Activated gamma-delta T cell (primary cell): ENCODE results near the gene MICALL1.

Source experiments
- DNase-seq: peaks from one replicate; lab custom pipeline; 2025; lab: John Stamatoyannopoulos, UW
- total RNA-seq, 2 donors: gene quantifications; one replicate each; lab custom pipeline; 2026; lab: John Stamatoyannopoulos, UW

MICALL1 gene
- 57.3 to 67.7 reads per million in 2 donors for total RNA-seq

DNA sequence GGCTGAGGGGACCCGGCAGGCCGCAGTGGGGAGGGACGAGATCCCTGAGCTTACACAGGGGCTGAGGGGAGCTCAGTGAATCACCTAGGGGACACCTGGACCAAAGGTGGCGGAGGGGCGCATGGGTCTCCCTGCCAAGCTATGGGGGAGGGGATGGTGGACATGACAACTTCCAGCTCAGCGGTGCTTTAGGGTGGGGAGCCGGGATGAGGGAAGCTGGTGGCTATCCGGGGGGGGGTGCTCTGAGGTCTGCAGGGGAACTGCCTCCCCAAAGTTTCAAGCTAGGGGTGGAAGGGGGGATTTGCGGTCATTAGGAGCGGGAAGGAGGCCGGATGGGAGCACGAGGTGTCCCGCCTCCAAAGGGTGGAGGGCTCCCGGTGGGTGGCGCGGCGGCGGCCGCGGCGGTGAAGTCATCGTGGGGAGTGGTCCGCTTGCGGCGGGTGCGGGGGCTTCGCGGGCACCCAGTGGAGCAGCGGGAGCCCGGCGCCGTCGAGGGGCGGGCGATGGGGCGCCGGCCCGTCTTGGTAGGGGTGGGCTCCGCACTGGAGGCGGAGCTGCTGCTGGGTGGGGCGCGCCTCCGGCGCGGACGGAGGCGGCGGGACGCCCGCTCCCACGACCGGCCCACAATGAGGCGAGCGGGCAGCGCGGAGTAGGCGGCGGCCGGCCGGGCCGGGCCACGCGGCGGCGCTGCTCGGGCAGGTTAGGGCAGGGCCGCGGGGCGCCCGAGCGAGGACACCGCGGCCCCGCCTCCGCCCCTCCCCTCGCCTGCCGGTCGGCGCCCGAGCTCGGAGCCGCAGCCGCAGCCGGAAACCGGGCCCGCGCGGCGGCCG is at the start of gene MICALL1:
MICALL1 (plus strand) TSS at position 764 of the 830 bp plus-strand sequence. CDS start 126 bp downstream, outside the sequence.
- DNase-seq, result peak; percentile 56

DNA sequence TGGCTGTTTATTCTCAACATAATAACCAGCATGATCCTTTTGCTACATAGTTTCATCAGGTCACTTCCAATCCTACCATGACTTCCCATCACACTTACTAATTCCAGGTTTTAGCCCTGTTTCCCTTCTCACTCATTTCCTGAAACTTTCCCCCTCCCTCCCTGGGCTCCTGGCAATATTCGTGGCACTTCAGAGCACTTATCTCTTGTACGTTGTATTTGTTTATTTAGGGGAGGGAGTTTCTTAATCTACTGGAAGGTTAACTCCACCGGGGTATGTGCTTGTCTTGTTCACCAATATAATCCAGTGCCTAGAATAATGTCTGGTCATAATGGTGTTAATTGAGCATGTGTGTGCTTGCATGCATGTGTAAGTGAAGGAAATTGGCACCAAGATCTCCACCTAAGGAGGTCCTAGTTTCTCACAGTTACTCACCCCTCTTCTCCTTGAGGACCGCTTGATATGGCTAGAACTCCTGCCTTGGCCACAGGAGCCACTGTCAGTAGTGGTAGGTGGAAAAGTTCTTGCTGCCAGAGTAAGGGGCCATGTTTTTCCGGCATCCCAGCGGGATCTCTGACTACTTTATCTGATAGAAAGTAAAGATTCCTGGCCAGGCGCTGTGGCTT is 45.2 kb upstream of the MICALL1 start:
- no peak for DNase-seq

GRCh38 chr22:37862570-37863325 is 43.3 kb upstream of the MICALL1 start:
- DNase-seq, result no peak

- no peak for DNase-seq
Measured at GRCh38 chr22:37865510-37865909, 40.6 kb upstream of the MICALL1 start.

- no peak for DNase-seq
Measured at GRCh38 chr22:37870273-37870672, 35.8 kb upstream of the MICALL1 start.

- no peak for DNase-seq
Measured at GRCh38 chr22:37880668-37881440, 25.2 kb upstream of the MICALL1 start.

DNA sequence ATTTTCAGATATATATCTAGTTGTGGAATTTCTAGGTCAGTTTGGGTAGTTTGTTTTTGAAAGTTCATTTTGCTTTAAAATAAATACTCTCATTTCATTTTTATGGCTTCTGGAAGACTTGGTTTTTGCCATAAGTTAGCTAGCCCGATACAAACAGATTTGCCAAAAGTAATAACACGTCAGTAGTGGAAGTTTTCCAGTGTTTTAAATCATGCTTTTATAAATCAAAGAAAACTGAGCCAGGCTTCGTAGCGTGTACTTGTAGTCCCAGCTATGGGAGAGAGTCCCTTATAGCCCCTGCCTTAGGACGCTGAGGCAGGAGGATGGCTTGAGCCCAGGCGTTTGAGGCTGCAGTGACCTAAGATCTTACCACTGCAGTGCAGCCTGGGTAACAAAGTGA is 21.7 kb upstream of the MICALL1 start:
- no peak for DNase-seq

DNA sequence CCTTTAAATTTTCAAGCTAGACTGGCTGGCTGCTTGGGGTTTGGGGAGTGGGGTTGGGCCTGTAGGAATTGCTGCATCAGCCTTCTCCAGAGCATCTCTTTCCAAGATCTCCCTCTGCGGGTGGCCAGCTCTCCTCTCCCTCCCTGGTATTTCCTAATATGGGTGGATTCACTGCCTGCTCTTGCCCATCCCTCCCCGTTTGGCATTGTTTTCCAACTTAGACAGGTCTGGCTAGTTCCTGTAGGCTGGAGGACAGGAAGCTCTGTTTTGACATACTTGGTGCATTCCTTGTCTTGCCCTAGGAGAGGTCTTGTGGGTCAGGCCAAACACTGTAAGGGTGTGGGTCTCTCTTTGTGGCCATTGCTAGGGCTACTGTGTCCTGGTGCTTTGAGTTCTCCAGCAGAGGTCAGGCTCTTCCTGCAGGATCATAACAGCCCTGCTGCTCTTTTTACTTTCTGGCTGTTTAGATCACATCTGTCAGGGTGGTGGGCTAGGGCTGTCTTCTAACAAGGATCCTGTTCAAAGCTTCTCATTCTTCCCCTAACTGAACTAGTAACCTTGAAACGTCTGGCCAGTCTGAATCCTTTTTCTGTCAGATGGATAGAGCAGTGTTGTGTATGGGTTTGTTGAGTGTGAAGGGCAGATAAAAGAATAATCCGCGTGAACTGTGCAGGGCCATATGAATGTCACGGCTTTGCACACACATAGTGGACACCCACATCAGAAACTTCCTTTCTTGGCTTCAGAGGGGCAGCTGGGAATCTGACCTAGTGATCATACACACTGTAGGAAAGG is 18.3 kb upstream of the MICALL1 start:
- no peak for DNase-seq

GRCh38 chr22:37891926-37892325 is 14.2 kb upstream of the MICALL1 start:
- DNase-seq, result no peak

- DNase-seq, result no peak
Measured at GRCh38 chr22:37892566-37893335, 13.3 kb upstream of the MICALL1 start.

DNA sequence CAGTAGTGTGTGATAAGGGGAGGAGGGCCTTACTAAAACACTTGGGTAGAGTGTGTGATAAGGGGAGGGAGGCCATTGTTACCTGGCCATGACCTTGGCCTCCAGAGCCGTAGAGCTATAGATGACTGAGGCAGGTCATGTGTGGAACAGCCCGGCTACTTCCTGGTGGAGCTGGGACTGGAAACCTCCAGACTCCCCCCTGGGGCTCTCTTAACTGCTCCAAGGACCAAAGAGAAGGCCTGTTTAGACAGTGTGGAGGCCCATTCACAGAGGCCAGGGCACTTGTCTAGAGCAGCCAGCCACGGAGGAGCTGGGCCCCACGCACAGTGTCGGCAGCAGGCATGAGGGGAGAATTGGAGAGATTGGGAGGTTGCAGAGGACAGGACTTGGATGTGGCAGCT is 12.5 kb upstream of the MICALL1 start:
- no peak for DNase-seq

GRCh38 chr22:37894939-37895670 is 11.0 kb upstream of the MICALL1 start:
- no peak for DNase-seq

- no peak for DNase-seq
Measured at GRCh38 chr22:37896181-37896592, 9.9 kb upstream of the MICALL1 start.

- no peak for DNase-seq
Measured at GRCh38 chr22:37896939-37897338, 9.2 kb upstream of the MICALL1 start.

- no peak for DNase-seq
Measured at GRCh38 chr22:37897807-37898206, 8.3 kb upstream of the MICALL1 start.

- DNase-seq, result no peak
Measured at GRCh38 chr22:37898441-37899181, 7.5 kb upstream of the MICALL1 start.

GRCh38 chr22:37904572-37905533 is 1.2 kb upstream of the MICALL1 start:
- no peak for DNase-seq
